K562 (cell line): ENCODE results near the gene CPNE9. TPM values are rescaled to one million over a fixed set of nuclear protein-coding genes. Genes with fewer than 3 reads are reported as not detected.

ENCODE experiments used
- BHLHE40 ChIP-seq: IDR thresholded peaks from 2 replicates; pipeline ENCODE4 v1.6.1; 2011; ENCODE audit warnings: low read length, improper control_type of control experiment
- ERF ChIP-seq: fragments of 450-650 bp; formaldehyde crosslinking; IDR thresholded peaks from 2 replicates; pipeline ENCODE4 v1.4.0; 2020; ENCODE audit warnings: mild to moderate bottlenecking, mixed read lengths
- HDAC2 ChIP-seq: fragments of 450-650 bp; IDR thresholded peaks from 2 replicates; pipeline ENCODE4 v1.6.1; 2016; ENCODE audit warnings: mild to moderate bottlenecking
- NFXL1 ChIP-seq: fragments of 450-650 bp; formaldehyde crosslinking; IDR thresholded peaks from 2 replicates; pipeline ENCODE4 v1.4.0; 2021; ENCODE audit warnings: mild to moderate bottlenecking
- NRF1 ChIP-seq, 2 experiments: fragments of 450-650 bp; IDR thresholded peaks in 1 of 2; conservative IDR thresholded peaks in 1 of 2; 2 replicates each; pipeline ENCODE4 v1.6.1; 2014; ENCODE audit warnings: mild to moderate bottlenecking in 2 of 2
- PCBP1 ChIP-seq: fragments of 200-400 bp; formaldehyde crosslinking; IDR thresholded peaks from 2 replicates; pipeline ENCODE4 v1.6.1; 2018; ENCODE audit warnings: mild to moderate bottlenecking, low read depth, low read length; ENCODE audit not compliant: poor library complexity, severe bottlenecking
- RB1 ChIP-seq: fragments of 450-650 bp; IDR thresholded peaks from 2 replicates; pipeline ENCODE4 v1.6.1; 2017; ENCODE audit warnings: low read depth, mild to moderate bottlenecking
- RBM14 ChIP-seq: fragments of 200-400 bp; formaldehyde crosslinking; IDR thresholded peaks from 2 replicates; pipeline ENCODE4 v1.6.1; 2018; ENCODE audit warnings: low read depth, mild to moderate bottlenecking, low read length, moderate library complexity, borderline replicate concordance; ENCODE audit not compliant: insufficient read depth
- RBM25 ChIP-seq: fragments of 200-400 bp; formaldehyde crosslinking; IDR thresholded peaks from 2 replicates; pipeline ENCODE4 v1.6.1; 2018; ENCODE audit warnings: low read length, low read depth, moderate library complexity; ENCODE audit not compliant: severe bottlenecking
- SIRT6 ChIP-seq: IDR thresholded peaks from one replicate; pipeline ENCODE4 v1.6.1; 2012; ENCODE audit warnings: low read depth, mild to moderate bottlenecking, control low read depth, inconsistent platforms, low read length, moderate library complexity
- SLC30A9 ChIP-seq: fragments of 250-450 bp; sonication (Bioruptor Pico); IDR thresholded peaks from 2 replicates; pipeline ENCODE4 v1.8.0; 2022; ENCODE audit warnings: mild to moderate bottlenecking, moderate library complexity
- ZNF253 ChIP-seq: fragments of 250-450 bp; sonication (Bioruptor Pico); conservative IDR thresholded peaks from 2 replicates; pipeline ENCODE4 v1.6.1; 2021; ENCODE audit warnings: mild to moderate bottlenecking
- polyA plus RNA-seq, 8 experiments: library from polyadenylated mRNA; depleted of rRNA in 4 of 8; stranded (reverse) in 5 of 8; unstranded in 3 of 8; fragments of >200 nt; fragmentation: Nextera tagmentation in 2 of 8; fragmentation: Illumina TruSeq in 1 of 8; extraction: Ambion mirVana in 2 of 8; extraction: Trizol in 1 of 8; gene quantifications; 2 replicates each; pipeline versions ENCODE4 v1.2.1 to v1.2.3, GENCODE V29; 2011 to 2014; ENCODE audit warnings: inconsistent platforms in 1 of 8, missing spikeins in 1 of 8
- total RNA-seq, 7 experiments: library from RNA; depleted of rRNA in 6 of 7; stranded (reverse); fragments of >200 nt in 6 of 7; fragmentation: Illumina TruSeq in 2 of 7; extraction: Trizol in 2 of 7; gene quantifications; 2 replicates each; pipeline versions ENCODE4 v1.2.1 to v1.2.3, GENCODE V29; 2011 to 2021; ENCODE audit warnings: low replicate concordance in 1 of 7
- TF ChIP-seq, protein P1 (sequence below), 3 experiments: fragments of 200-800 bp in 1 of 3; sonication (Bioruptor generic) in 1 of 3; sonication (generic) in 1 of 3; formaldehyde crosslinking in 1 of 3; IDR thresholded peaks; 2 replicates each; pipeline versions ENCODE4 v1.6.1 to v1.8.0; 2016 to 2022; ENCODE audit warnings: mild to moderate bottlenecking in 2 of 3, missing compliant biosample characterization in 2 of 3, missing genetic modification characterization in 2 of 3, missing genetic modification reagents in 1 of 3
- TF ChIP-seq, protein P2 (sequence below), 2 experiments: IDR thresholded peaks; 2 replicates each; pipeline ENCODE4 v1.6.1; 2012; ENCODE audit warnings: improper control_type of control experiment in 2 of 2, low read depth in 2 of 2, low read length in 2 of 2, borderline replicate concordance in 1 of 2
- TF ChIP-seq, protein P3 (sequence below): fragments of 250-450 bp; sonication (Bioruptor Pico); IDR thresholded peaks from 2 replicates; pipeline ENCODE4 v1.5.0; 2021
- TF ChIP-seq, protein P4 (sequence below): sonication (generic); formaldehyde crosslinking; IDR thresholded peaks from 2 replicates; pipeline ENCODE4 v1.8.0; 2023; ENCODE audit warnings: missing genetic modification reagents, mild to moderate bottlenecking, borderline replicate concordance

Gene CPNE9
- total and polyA plus RNA-seq, 9 of the 15 experiments (the other 6 are each of a cell fraction or from before 2014, with no cell fraction given) = 0.22 to 0.56 (median 0.29) TPM; not detected in 3

DNA sequence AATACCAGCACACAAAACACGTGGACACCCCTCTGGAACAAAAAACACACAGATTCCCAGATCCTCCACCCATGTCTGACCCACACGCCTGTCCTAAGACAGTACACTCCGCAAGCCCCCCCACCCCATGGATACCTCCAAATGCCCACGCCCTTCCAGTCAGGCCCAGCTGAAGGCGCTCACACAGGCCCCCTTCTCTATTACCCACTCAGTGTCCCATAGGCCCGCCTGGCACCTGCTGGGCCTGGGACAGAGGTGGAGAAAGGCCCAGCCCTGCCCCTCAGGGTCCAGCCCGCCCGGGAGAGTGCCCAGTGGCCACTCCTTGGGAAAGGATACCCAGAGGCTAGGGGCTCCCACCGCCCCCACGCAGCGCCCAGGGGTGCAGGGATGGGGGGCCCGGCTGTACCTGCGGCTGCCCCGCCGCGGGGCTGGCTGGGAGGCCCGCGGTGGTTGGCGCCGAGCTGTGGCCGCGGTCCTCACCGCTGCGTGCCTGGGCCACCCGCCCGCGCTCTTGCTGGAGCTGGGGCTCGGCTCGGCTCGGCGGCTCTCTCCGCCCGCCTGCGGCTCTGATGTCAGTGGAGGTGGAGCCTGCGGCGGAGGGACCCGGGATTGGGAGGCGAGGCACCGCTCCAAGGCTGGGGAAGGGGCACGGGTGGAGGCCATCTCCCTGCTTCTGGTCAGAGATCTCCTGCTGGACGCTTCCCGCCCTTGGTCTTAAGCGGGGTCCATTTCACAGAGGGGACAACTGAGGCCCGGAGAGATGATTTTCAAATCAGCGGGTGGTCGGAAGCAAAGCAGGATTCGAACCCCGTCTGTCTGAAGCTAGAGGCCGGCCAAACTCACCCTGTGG lies 66.0 kb downstream of the CPNE9 start, which contains the start of gene CAMK1 (continued):
- TF ChIP-seq, protein P1, sequence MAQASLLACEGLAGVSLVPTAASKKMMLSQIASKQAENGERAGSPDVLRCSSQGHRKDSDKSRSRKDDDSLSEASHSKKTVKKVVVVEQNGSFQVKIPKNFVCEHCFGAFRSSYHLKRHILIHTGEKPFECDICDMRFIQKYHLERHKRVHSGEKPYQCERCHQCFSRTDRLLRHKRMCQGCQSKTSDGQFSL (CRISPR knock-in tag; IDR thresholded peaks at IDR 0.05) = no peak
- TF ChIP-seq, protein P1 (tag; IDR thresholded peaks at IDR 0.05) = 0 out of 4 replicates have a peak, but pooled peaks of 1 of the 2 experiments have one; percentile 42
- TF ChIP-seq NFXL1 (no peak), ERF (CRISPR knock-in tag) (0 out of 2 replicates have a peak, but pooled peaks have one; percentile 35), BHLHE40 (no peak), RBM14 (0 out of 2 replicates have a peak, but pooled peaks have one; percentile 36), RB1 (peak; percentile 56; the same call in 1 of the 2 replicates), NRF1 (conservative IDR thresholded peaks at IDR 0.05 in 1 of 2, IDR thresholded peaks at IDR 0.05 in 1 of 2) (peak; percentile 55 to 59; a peak in 3 of 4 replicates), SLC30A9 (no peak), SIRT6 (no peak), PCBP1 (peak; percentile 11), HDAC2 (no peak), ZNF253 (no peak), RBM25 (peak; percentile 38)
- TF ChIP-seq, protein P2, sequence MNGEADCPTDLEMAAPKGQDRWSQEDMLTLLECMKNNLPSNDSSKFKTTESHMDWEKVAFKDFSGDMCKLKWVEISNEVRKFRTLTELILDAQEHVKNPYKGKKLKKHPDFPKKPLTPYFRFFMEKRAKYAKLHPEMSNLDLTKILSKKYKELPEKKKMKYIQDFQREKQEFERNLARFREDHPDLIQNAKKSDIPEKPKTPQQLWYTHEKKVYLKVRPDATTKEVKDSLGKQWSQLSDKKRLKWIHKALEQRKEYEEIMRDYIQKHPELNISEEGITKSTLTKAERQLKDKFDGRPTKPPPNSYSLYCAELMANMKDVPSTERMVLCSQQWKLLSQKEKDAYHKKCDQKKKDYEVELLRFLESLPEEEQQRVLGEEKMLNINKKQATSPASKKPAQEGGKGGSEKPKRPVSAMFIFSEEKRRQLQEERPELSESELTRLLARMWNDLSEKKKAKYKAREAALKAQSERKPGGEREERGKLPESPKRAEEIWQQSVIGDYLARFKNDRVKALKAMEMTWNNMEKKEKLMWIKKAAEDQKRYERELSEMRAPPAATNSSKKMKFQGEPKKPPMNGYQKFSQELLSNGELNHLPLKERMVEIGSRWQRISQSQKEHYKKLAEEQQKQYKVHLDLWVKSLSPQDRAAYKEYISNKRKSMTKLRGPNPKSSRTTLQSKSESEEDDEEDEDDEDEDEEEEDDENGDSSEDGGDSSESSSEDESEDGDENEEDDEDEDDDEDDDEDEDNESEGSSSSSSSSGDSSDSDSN (IDR thresholded peaks at IDR 0.05; ENCODE audit: borderline replicate concordance in 1 of 2, low read depth in 2 of 2, low read length in 2 of 2) = peak in 1 of 2 experiments; percentile 87; a peak in 2 of 4 replicates
- TF ChIP-seq, protein P3, sequence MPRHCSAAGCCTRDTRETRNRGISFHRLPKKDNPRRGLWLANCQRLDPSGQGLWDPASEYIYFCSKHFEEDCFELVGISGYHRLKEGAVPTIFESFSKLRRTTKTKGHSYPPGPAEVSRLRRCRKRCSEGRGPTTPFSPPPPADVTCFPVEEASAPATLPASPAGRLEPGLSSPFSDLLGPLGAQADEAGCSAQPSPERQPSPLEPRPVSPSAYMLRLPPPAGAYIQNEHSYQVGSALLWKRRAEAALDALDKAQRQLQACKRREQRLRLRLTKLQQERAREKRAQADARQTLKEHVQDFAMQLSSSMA = no peak
- TF ChIP-seq, protein P4, sequence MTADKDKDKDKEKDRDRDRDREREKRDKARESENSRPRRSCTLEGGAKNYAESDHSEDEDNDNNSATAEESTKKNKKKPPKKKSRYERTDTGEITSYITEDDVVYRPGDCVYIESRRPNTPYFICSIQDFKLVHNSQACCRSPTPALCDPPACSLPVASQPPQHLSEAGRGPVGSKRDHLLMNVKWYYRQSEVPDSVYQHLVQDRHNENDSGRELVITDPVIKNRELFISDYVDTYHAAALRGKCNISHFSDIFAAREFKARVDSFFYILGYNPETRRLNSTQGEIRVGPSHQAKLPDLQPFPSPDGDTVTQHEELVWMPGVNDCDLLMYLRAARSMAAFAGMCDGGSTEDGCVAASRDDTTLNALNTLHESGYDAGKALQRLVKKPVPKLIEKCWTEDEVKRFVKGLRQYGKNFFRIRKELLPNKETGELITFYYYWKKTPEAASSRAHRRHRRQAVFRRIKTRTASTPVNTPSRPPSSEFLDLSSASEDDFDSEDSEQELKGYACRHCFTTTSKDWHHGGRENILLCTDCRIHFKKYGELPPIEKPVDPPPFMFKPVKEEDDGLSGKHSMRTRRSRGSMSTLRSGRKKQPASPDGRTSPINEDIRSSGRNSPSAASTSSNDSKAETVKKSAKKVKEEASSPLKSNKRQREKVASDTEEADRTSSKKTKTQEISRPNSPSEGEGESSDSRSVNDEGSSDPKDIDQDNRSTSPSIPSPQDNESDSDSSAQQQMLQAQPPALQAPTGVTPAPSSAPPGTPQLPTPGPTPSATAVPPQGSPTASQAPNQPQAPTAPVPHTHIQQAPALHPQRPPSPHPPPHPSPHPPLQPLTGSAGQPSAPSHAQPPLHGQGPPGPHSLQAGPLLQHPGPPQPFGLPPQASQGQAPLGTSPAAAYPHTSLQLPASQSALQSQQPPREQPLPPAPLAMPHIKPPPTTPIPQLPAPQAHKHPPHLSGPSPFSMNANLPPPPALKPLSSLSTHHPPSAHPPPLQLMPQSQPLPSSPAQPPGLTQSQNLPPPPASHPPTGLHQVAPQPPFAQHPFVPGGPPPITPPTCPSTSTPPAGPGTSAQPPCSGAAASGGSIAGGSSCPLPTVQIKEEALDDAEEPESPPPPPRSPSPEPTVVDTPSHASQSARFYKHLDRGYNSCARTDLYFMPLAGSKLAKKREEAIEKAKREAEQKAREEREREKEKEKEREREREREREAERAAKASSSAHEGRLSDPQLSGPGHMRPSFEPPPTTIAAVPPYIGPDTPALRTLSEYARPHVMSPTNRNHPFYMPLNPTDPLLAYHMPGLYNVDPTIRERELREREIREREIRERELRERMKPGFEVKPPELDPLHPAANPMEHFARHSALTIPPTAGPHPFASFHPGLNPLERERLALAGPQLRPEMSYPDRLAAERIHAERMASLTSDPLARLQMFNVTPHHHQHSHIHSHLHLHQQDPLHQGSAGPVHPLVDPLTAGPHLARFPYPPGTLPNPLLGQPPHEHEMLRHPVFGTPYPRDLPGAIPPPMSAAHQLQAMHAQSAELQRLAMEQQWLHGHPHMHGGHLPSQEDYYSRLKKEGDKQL = no peak
